PC-9 (cell line): ENCODE measurements around the gene SMIM22. TPM values are rescaled to one million over a fixed set of nuclear protein-coding genes. Genes with fewer than 3 reads are reported as not detected.

Experiments
- BruUV-seq: library from RNA; stranded (reverse); fragments of 400-500 nt; replicated peaks from 2 replicates; lab custom pipeline; 2021; lab: Mats Ljungman, UMichigan
- CTCF ChIA-PET: fragments of 300-600 bp; sonication (Branson Sonifier 250); formaldehyde crosslinking; loops from one replicate; lab custom pipeline; 2022; ENCODE audit warnings: antibody characterized with exemption; lab: Charles Lee
- POLR2A ChIA-PET: fragments of 300-600 bp; sonication (Branson Sonifier 250); formaldehyde crosslinking; loops from one replicate; lab custom pipeline; 2022; ENCODE audit warnings: antibody characterized with exemption; ENCODE audit not compliant: unreplicated experiment; lab: Charles Lee
- DNase-seq, 2 experiments: peaks; one replicate each; pipeline versions ENCODE4 v3.0.0 to v3.0.0-alpha.2; 2015 to 2022; ENCODE audit warnings: mixed read lengths in 1 of 2
- H2AFZ ChIP-seq: fragments of 200-600 bp; sonication (generic); 2 replicates; pipeline ENCODE4 v1.8.1; 2017; ENCODE audit warnings: antibody characterized with exemption
- H3F3A ChIP-seq: fragments of 200-600 bp; sonication (generic); 2 replicates; pipeline ENCODE4 v1.8.1; 2017; ENCODE audit warnings: antibody characterized with exemption, mild to moderate bottlenecking, low read depth; ENCODE audit not compliant: insufficient read depth
- H3K27ac ChIP-seq: fragments of 200-600 bp; sonication (generic); 2 replicates; pipeline ENCODE4 v1.6.1; 2016; ENCODE audit warnings: mixed run types
- H3K27me3 ChIP-seq: fragments of 200-600 bp; sonication (generic); 2 replicates; pipeline ENCODE4 v1.6.1; 2016; ENCODE audit warnings: low read depth, mixed run types; ENCODE audit not compliant: insufficient read depth
- H3K36me3 ChIP-seq: fragments of 200-600 bp; sonication (generic); 2 replicates; pipeline ENCODE4 v1.6.1; 2016; ENCODE audit warnings: low read depth, mixed run types
- H3K4me1 ChIP-seq: fragments of 200-600 bp; sonication (generic); replicated peaks from 2 replicates; pipeline ENCODE4 v1.6.1; 2016; ENCODE audit warnings: mixed run types; ENCODE audit not compliant: insufficient read depth
- H3K4me2 ChIP-seq: fragments of 200-600 bp; sonication (generic); 2 replicates; pipeline ENCODE4 v1.6.1; 2017; ENCODE audit warnings: mixed run types
- H3K4me3 ChIP-seq: fragments of 200-600 bp; sonication (generic); 2 replicates; pipeline ENCODE4 v1.6.1; 2016; ENCODE audit warnings: mixed run types
- H3K79me2 ChIP-seq: fragments of 200-600 bp; sonication (generic); 2 replicates; pipeline ENCODE4 v1.6.1; 2017; ENCODE audit warnings: low read depth, mixed run types
- H3K9me2 ChIP-seq: fragments of 200-600 bp; sonication (generic); 2 replicates; pipeline ENCODE4 v1.8.1; 2017; ENCODE audit warnings: mild to moderate bottlenecking; ENCODE audit not compliant: insufficient read depth
- H3K9me3 ChIP-seq: fragments of 200-600 bp; sonication (generic); 2 replicates; pipeline ENCODE4 v1.8.1; 2016; ENCODE audit warnings: low read depth; ENCODE audit not compliant: insufficient read depth
- H4K20me1 ChIP-seq: fragments of 200-600 bp; sonication (generic); 2 replicates; pipeline ENCODE4 v1.8.1; 2017; ENCODE audit not compliant: insufficient read depth
- EZH2 ChIP-seq: fragments of 200-600 bp; sonication (generic); IDR thresholded peaks from 2 replicates; pipeline ENCODE4 v1.8.0; 2017; ENCODE audit warnings: antibody characterized with exemption, low read depth
- intact Hi-C: fragments of 100-400 bp; cut with micrococcal nuclease; formaldehyde crosslinking; loops from one replicate; pipeline ENCODE4 v1.10.0; 2022; ENCODE audit not compliant: unreplicated experiment
- total RNA-seq: library from RNA; stranded (reverse); gene quantifications from 2 replicates; pipeline ENCODE4 v1.2.3, GENCODE V29; 2021
- TF ChIP-seq, protein P1 (sequence below): fragments of 200-600 bp; sonication (generic); conservative IDR thresholded peaks from 2 replicates; pipeline ENCODE4 v1.6.1; 2017; ENCODE audit warnings: mixed run types, antibody characterized with exemption, mild to moderate bottlenecking, moderate library complexity

Gene SMIM22
- total RNA-seq, 1 experiment from 2014 or later: 134 TPM

DNA sequence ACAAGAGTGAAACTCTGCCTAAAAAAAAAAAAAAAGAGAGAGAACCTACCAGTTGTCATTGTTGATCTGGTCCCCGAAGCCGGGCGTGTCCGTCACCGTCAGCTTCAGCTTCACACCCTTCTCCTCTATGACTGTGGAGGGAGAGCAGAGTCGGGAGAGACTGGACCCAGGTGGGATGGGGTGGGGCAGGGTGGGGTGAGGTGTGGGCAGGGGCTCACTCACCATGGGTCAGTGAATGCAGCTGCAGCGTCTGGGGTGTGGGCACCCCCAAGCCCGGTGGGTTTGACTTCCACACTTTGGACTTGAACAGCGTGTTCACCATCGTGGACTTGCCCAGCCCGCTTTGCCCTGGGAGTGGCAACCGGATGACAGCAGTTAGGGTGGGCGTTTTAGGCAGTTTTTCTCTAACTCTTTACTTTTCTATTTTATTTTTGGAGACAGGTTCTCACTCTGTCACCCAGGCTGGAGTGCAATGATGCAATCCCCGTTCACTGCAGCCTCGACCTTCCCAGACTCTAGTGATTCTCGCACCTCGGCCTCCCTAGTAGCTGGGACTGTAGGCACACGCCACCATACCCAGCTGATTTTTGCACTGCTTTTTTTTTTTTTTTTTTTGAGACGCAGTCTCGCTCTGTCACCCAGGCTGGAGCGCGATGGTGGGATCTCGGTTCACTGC lies 9.3 kb upstream of the SMIM22 start:
- no TSS peak for BruUV-seq
- CTCF ChIA-PET: interaction anchor here (0.7 kb wide), 1 partner anchor 98 kb away, joined by 4 read pairs; no protein-coding TSS in a partner anchor

DNA sequence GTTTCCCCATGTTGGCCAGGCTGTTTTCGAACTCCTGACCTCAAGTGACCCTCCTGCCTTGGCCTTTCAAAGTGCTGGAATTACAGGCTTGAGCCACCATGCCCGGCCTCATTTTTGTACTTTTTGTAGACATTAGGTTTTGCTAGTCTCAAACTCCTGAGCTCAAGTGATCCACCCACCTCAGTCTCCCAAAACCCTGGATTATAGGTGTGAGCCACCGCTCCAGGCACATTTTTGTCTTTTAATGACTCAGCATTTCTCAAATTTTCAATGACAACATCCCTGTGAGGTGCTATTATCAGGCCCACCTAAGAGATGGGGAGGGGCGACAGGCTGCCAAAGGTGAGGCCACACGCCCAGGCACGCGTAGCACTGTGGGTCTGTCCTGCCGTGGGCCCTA lies 8.1 kb upstream of the SMIM22 start:
- H3K27me3 ChIP-seq: no peaks in the 10 kb centered on the region
- no peak overlapping the region for H3K4me2 ChIP-seq
- ChIA-PET CTCF (no interaction called here), POLR2A (no interaction called here)
- no peaks in the 10 kb centered on the region for H3K36me3 ChIP-seq
- H4K20me1 ChIP-seq: no peaks in the 10 kb centered on the region
- H3K9me3 ChIP-seq: no peaks in the 10 kb centered on the region
- peaks cover 32% of the 10 kb centered on the region for H3K4me1 ChIP-seq
- DNase-seq: no peak
- BruUV-seq: no TSS peak
- TF ChIP-seq, protein P1, sequence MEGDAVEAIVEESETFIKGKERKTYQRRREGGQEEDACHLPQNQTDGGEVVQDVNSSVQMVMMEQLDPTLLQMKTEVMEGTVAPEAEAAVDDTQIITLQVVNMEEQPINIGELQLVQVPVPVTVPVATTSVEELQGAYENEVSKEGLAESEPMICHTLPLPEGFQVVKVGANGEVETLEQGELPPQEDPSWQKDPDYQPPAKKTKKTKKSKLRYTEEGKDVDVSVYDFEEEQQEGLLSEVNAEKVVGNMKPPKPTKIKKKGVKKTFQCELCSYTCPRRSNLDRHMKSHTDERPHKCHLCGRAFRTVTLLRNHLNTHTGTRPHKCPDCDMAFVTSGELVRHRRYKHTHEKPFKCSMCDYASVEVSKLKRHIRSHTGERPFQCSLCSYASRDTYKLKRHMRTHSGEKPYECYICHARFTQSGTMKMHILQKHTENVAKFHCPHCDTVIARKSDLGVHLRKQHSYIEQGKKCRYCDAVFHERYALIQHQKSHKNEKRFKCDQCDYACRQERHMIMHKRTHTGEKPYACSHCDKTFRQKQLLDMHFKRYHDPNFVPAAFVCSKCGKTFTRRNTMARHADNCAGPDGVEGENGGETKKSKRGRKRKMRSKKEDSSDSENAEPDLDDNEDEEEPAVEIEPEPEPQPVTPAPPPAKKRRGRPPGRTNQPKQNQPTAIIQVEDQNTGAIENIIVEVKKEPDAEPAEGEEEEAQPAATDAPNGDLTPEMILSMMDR: no peak
- no peak for TF ChIP-seq EZH2
- H3F3A ChIP-seq: peaks cover 16% of the 10 kb centered on the region; the same call in 1 of the 2 replicates
- no peaks in the 10 kb centered on the region for H3K79me2 ChIP-seq
- no peaks in the 10 kb centered on the region for H3K9me2 ChIP-seq
- intact Hi-C loops: no loop called here
- H3K27ac ChIP-seq: peak overlapping the region; percentile 22; the same call in 1 of the 2 replicates
- H3K4me3 ChIP-seq: no peak overlapping the region
- no peak overlapping the region for H2AFZ ChIP-seq

More for the DNA sequence above, 9.3 kb upstream of the SMIM22 start:
- H3K4me1 ChIP-seq: peaks cover 32% of the 10 kb centered on the region
- no peak overlapping the region for H2AFZ ChIP-seq
- no peak overlapping the region for H3K27ac ChIP-seq
- no peaks in the 10 kb centered on the region for H3K9me3 ChIP-seq
- H3K9me2 ChIP-seq: no peaks in the 10 kb centered on the region
- no peaks in the 10 kb centered on the region for H3K27me3 ChIP-seq
- intact Hi-C loops: no loop called here
- no peaks in the 10 kb centered on the region for H3K36me3 ChIP-seq
- TF ChIP-seq, protein P1: no peak
- no peak for TF ChIP-seq EZH2
- DNase-seq: no peak
- H3K4me2 ChIP-seq: no peak overlapping the region
- POLR2A ChIA-PET: interaction anchor here (0.8 kb wide), 1 partner anchor 92 kb away, joined by 14 read pairs; no protein-coding TSS in a partner anchor
- peaks cover 14% of the 10 kb centered on the region; the same call in 1 of the 2 replicates for H3F3A ChIP-seq
- H4K20me1 ChIP-seq: no peaks in the 10 kb centered on the region
- H3K79me2 ChIP-seq: no peaks in the 10 kb centered on the region
- H3K4me3 ChIP-seq: no peak overlapping the region

DNA sequence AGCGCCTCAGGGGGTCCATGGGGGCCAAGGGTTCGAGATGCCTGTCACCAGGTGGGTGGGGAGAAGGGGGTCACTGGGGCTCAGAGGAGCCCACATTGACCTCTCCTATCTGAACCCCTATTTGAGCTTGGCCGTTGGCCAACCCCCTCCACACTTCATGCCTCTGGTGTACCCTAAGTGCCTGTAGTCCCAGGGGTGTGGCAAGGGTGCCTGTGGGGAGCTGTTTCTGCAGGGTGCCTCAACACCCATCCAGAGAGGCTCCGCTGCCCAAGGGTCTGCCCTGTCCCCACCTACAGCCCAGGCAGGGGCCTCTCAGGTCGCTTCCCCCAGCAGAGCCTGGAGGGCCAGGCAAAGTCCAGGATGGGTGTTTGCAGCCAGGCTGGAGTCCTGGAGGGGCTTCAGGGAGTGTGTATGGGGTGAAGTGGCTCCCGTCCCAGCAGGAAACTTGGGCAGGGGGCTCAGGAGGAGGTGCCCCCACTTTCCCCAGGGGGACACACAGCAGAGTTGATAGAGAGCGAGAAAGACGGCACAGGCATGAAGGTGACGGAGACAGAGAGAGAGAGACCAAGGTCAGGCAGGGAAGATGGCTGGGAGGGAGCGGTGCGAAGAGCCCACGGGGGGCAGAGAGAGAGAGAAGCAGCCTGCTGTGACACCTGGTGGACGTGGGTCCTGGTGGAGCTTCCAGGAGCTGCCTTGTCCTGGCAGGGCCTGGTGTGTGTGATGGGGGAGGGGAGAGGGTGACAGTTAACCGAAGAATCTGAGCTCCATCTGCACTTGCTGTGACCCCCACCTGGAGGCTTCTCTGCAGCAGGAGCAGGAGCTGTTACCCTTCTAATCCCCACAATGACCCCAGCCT lies 7.3 kb upstream of the SMIM22 start, which contains the start of gene SEPTIN12:
Gene SEPTIN12 (minus strand): TSS at position 719 of the 856 bp plus-strand sequence. CDS start 700 bp downstream, at position 19.
- no peak for DNase-seq
- Histone ChIP-seq H3K27me3 (no peaks in the 10 kb centered on the region), H3K36me3 (no peaks in the 10 kb centered on the region), H2AFZ (no peak within 1 kb of the TSS), H3K79me2 (no peaks in the 10 kb centered on the region), H3K9me2 (no peaks in the 10 kb centered on the region), H3K4me2 (no peak within 1 kb of the TSS), H4K20me1 (no peaks in the 10 kb centered on the region), H3K9me3 (no peaks in the 10 kb centered on the region), H3F3A (peaks cover 16% of the 10 kb centered on the region; the same call in 1 of the 2 replicates), H3K4me1 (peaks cover 32% of the 10 kb centered on the region), H3K27ac (no peak within 1 kb of the TSS), H3K4me3 (no peak within 1 kb of the TSS)
- ChIA-PET POLR2A (no interaction called here), CTCF (interaction anchor here (0.7 kb wide), 1 partner anchor 18 kb away, joined by 3 read pairs; no protein-coding TSS in a partner anchor)
- no TSS peak for BruUV-seq
- TF ChIP-seq EZH2: no peak
- TF ChIP-seq, protein P1: no peak
- intact Hi-C loops: no loop called here
